Trophoblast cell (in vitro differentiated cells and primary cell): ENCODE measurements around the gene DNAI2.

ENCODE experiments used
- DNase-seq, 2 donors: peaks; one replicate each; pipeline ENCODE4 v3.0.0-alpha.2; 2016
- H2AFZ ChIP-seq: 2 replicates; pipeline ENCODE4 v1.6.1; 2013; ENCODE audit warnings: low read length, moderate library complexity, mild to moderate bottlenecking; ENCODE audit not compliant: insufficient read depth, poor library complexity
- H2AK5ac ChIP-seq: 2 replicates; pipeline ENCODE4 v1.6.1; 2013; ENCODE audit warnings: mild to moderate bottlenecking, low read length
- H2BK120ac ChIP-seq: 2 replicates; pipeline ENCODE4 v1.6.1; 2013; ENCODE audit warnings: low read length, mild to moderate bottlenecking, moderate library complexity; ENCODE audit not compliant: insufficient read depth, poor library complexity
- H2BK12ac ChIP-seq: 2 replicates; pipeline ENCODE4 v1.6.1; 2013; ENCODE audit warnings: mild to moderate bottlenecking, low read length, moderate library complexity
- H2BK5ac ChIP-seq: 2 replicates; pipeline ENCODE4 v1.6.1; 2013; ENCODE audit warnings: low read length, low read depth, moderate library complexity, mild to moderate bottlenecking; ENCODE audit not compliant: poor library complexity
- H3K14ac ChIP-seq: 2 replicates; pipeline ENCODE4 v1.6.1; 2013; ENCODE audit warnings: mild to moderate bottlenecking, low read length
- H3K18ac ChIP-seq: 2 replicates; pipeline ENCODE4 v1.6.1; 2013; ENCODE audit warnings: mild to moderate bottlenecking, low read length
- H3K23ac ChIP-seq: 2 replicates; pipeline ENCODE4 v1.6.1; 2013; ENCODE audit warnings: low read length
- H3K27ac ChIP-seq: 2 replicates; pipeline ENCODE4 v1.5.1; 2013; ENCODE audit warnings: low read depth, mild to moderate bottlenecking, inconsistent platforms, low read length, moderate library complexity
- H3K27me3 ChIP-seq: 2 replicates; pipeline ENCODE4 v1.6.1; 2013; ENCODE audit warnings: inconsistent platforms, mild to moderate bottlenecking, low read length, moderate library complexity; ENCODE audit not compliant: insufficient read depth
- H3K36me3 ChIP-seq, 2 experiments: 1 replicate in 1 of 2; 2 replicates in 1 of 2; pipeline ENCODE4 v1.6.1; 2013; ENCODE audit warnings: low read length in 2 of 2, mild to moderate bottlenecking in 2 of 2, moderate library complexity in 1 of 2; ENCODE audit not compliant: insufficient read depth in 2 of 2, control insufficient read depth in 1 of 2
- H3K4ac ChIP-seq: 2 replicates; pipeline ENCODE4 v1.6.1; 2013; ENCODE audit warnings: low read depth, mild to moderate bottlenecking, low read length, moderate library complexity
- H3K4me1 ChIP-seq, 2 experiments: 1 replicate in 1 of 2; 2 replicates in 1 of 2; pipeline ENCODE4 v1.6.1; 2013; ENCODE audit warnings: low read length in 2 of 2, mild to moderate bottlenecking in 2 of 2, moderate library complexity in 1 of 2; ENCODE audit not compliant: insufficient read depth in 2 of 2, control insufficient read depth in 1 of 2
- H3K4me2 ChIP-seq: 2 replicates; pipeline ENCODE4 v1.6.1; 2013; ENCODE audit warnings: inconsistent platforms, mild to moderate bottlenecking, low read length, moderate library complexity
- H3K4me3 ChIP-seq: 2 replicates; pipeline ENCODE4 v1.5.1; 2013; ENCODE audit warnings: mild to moderate bottlenecking, low read depth, low read length, inconsistent platforms
- H3K79me1 ChIP-seq: one replicate; pipeline ENCODE4 v1.6.1; 2013; ENCODE audit warnings: low read length
- H3K79me2 ChIP-seq: 2 replicates; pipeline ENCODE4 v1.6.1; 2013; ENCODE audit warnings: low read length, mild to moderate bottlenecking; ENCODE audit not compliant: control insufficient read depth, insufficient read depth, poor library complexity
- H3K9ac ChIP-seq: 2 replicates; pipeline ENCODE4 v1.6.1; 2013; ENCODE audit warnings: mild to moderate bottlenecking, low read length
- H3K9me3 ChIP-seq: 2 replicates; pipeline ENCODE4 v1.6.1; 2013; ENCODE audit warnings: low read depth, mild to moderate bottlenecking, control low read depth, inconsistent platforms, low read length; ENCODE audit not compliant: insufficient read depth
- H4K12ac ChIP-seq: 2 replicates; pipeline ENCODE4 v1.6.1; 2013; ENCODE audit warnings: low read depth, mild to moderate bottlenecking, low read length, moderate library complexity
- H4K8ac ChIP-seq: 2 replicates; pipeline ENCODE4 v1.6.1; 2013; ENCODE audit warnings: low read depth, mild to moderate bottlenecking, low read length, moderate library complexity
- H4K91ac ChIP-seq: one replicate; pipeline ENCODE4 v1.6.1; 2013; ENCODE audit warnings: low read depth, mild to moderate bottlenecking, low read length, moderate library complexity
- WGBS: extraction: QIAGEN DNeasy Blood & Tissue Kit; methylation state at CpG from one replicate; pipeline ENCODE4 v1.1.7; 2013; ENCODE audit warnings: missing lambda C conversion rate; ENCODE audit not compliant: insufficient read length, insufficient coverage; ENCODE audit errors: extremely low coverage; 5-methylcytosine and 5-hydroxymethylcytosine counted together

The DNAI2 gene

GRCh38 chr17:74257311-74257710 is 16.7 kb upstream of the DNAI2 start:
- DNase-seq = no peak
- no CpG with 5 or more reads among the region's 10 CpGs for WGBS
- Histone ChIP-seq H2BK5ac (no peak overlapping the region), H3K79me1 (no peaks in the 10 kb centered on the region), H2AK5ac (no peak overlapping the region), H4K12ac (no peak overlapping the region), H4K8ac (no peak overlapping the region), H3K9me3 (no peaks in the 10 kb centered on the region), H2BK120ac (no peak overlapping the region), H3K79me2 (no peaks in the 10 kb centered on the region), H3K14ac (no peak overlapping the region), H3K27me3 (no peaks in the 10 kb centered on the region), H4K91ac (no peak overlapping the region), H3K36me3 (no peaks in the 10 kb centered on the region), H3K9ac (no peak overlapping the region), H3K4me2 (no peak overlapping the region), H3K4ac (no peak overlapping the region), H3K18ac (no peak overlapping the region), H3K4me3 (no peak overlapping the region), H2BK12ac (no peak overlapping the region), H3K4me1 (peaks cover 0 to 2% of the 10 kb centered on the region in 2 experiments), H2AFZ (no peak overlapping the region), H3K23ac (no peak overlapping the region), H3K27ac (no peak overlapping the region)

DNA sequence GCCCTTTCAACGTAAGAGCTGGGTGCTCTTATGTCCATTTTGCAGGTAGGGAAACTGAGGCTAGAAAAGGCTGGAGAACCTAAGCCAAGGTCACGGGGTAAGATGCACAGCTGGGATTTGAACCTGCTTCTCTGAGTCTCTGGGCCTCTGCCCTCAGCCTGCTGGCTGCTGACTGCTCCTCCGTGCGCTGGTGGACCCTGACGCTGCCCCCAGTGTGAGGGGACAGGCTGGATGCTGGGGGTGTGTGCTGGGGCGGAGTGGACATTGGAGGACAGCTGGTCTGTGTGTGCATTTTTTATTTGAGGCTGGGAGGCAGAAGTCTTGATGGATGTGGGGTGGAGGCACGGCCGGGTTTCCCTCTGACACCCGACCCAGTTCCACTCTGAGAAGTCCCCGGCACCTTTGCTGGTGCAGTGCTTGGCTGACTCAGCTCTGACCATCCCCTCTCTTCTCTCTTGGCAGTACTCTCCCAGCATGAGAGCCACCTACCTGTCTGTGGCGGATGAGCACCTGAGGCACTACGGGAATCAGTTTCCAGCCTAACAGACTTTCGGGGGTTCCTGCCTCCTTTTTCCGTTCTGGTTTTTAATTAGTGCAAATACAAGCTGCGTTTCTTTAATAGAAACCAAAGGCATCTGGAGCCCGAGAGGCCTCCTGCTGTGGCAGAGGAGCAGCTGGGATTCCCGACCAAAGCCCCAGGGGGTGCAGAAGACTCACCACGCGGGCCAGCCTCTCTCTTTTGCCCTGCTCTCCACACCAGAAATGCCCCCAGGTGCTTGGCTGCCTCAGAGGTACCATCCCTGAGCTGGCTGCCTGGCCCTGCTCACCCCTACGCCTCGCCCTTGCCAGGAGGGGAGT is 14.1 kb upstream of the DNAI2 start:
- H3K36me3 ChIP-seq = no peaks in the 10 kb centered on the region
- no peak overlapping the region for H3K27ac ChIP-seq
- H3K4me1 ChIP-seq = no peaks in the 10 kb centered on the region
- no peak overlapping the region for H2BK12ac ChIP-seq
- no peak overlapping the region for H2AK5ac ChIP-seq
- no peak overlapping the region for H3K18ac ChIP-seq
- no peaks in the 10 kb centered on the region for H3K79me2 ChIP-seq
- H3K79me1 ChIP-seq = no peaks in the 10 kb centered on the region
- no peak overlapping the region for H2BK5ac ChIP-seq
- no peak overlapping the region for H3K23ac ChIP-seq
- no peak overlapping the region for H4K91ac ChIP-seq
- no peaks in the 10 kb centered on the region for H3K27me3 ChIP-seq
- no peak overlapping the region for H3K4me2 ChIP-seq
- no peak overlapping the region for H4K8ac ChIP-seq
- H3K14ac ChIP-seq = no peak overlapping the region
- H2BK120ac ChIP-seq = no peak overlapping the region
- no CpG with 5 or more reads among the region's 21 CpGs for WGBS
- no peak overlapping the region for H4K12ac ChIP-seq
- no peak for DNase-seq
- no peaks in the 10 kb centered on the region for H3K9me3 ChIP-seq
- no peak overlapping the region for H3K4ac ChIP-seq
- H3K9ac ChIP-seq = no peak overlapping the region
- H2AFZ ChIP-seq = no peak overlapping the region
- no peak overlapping the region for H3K4me3 ChIP-seq

DNA sequence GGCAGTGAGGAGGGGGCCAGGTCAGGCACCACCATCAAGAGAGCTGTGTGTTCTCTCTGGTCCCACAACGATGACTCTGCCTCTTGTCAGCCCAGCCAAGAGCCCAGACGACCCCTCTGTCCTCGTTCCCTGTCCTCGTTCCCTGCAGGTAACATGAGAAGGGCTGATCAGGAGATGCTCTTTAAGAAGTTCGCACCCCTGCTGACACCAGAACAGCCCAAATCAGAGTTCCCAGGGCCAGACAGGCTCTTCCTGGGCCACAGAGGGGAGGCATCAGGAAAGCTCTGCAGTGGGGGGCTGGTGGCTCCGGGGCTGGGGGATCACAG is 13.5 kb upstream of the DNAI2 start:
- H2AFZ ChIP-seq = no peak overlapping the region
- no peak overlapping the region for H2BK120ac ChIP-seq
- H4K12ac ChIP-seq = no peak overlapping the region
- no peaks in the 10 kb centered on the region for H3K9me3 ChIP-seq
- DNase-seq = no peak
- no peak overlapping the region for H2BK12ac ChIP-seq
- H4K8ac ChIP-seq = no peak overlapping the region
- no peak overlapping the region for H2BK5ac ChIP-seq
- H3K9ac ChIP-seq = no peak overlapping the region
- no peak overlapping the region for H3K14ac ChIP-seq
- H3K18ac ChIP-seq = no peak overlapping the region
- H3K4me1 ChIP-seq = no peaks in the 10 kb centered on the region
- no peak overlapping the region for H3K27ac ChIP-seq
- H4K91ac ChIP-seq = no peak overlapping the region
- no peaks in the 10 kb centered on the region for H3K79me2 ChIP-seq
- no peak overlapping the region for H3K23ac ChIP-seq
- no peaks in the 10 kb centered on the region for H3K79me1 ChIP-seq
- no CpG with 5 or more reads among the region's 6 CpGs for whole genome bisulfite sequencing
- H2AK5ac ChIP-seq = no peak overlapping the region
- H3K36me3 ChIP-seq = no peaks in the 10 kb centered on the region
- H3K4ac ChIP-seq = no peak overlapping the region
- H3K27me3 ChIP-seq = no peaks in the 10 kb centered on the region
- H3K4me2 ChIP-seq = no peak overlapping the region
- H3K4me3 ChIP-seq = no peak overlapping the region

GRCh38 chr17:74262601-74263000 is 11.4 kb upstream of the DNAI2 start:
- H2AK5ac ChIP-seq = no peak overlapping the region
- no peaks in the 10 kb centered on the region for H3K4me1 ChIP-seq
- H2AFZ ChIP-seq = no peak overlapping the region
- no peaks in the 10 kb centered on the region for H3K36me3 ChIP-seq
- no peak overlapping the region for H2BK12ac ChIP-seq
- no peak overlapping the region for H3K23ac ChIP-seq
- no peak overlapping the region for H4K8ac ChIP-seq
- H3K14ac ChIP-seq = no peak overlapping the region
- H3K27me3 ChIP-seq = no peaks in the 10 kb centered on the region
- no peaks in the 10 kb centered on the region for H3K79me2 ChIP-seq
- H3K9ac ChIP-seq = no peak overlapping the region
- no peak overlapping the region for H3K4me2 ChIP-seq
- H3K18ac ChIP-seq = no peak overlapping the region
- H2BK5ac ChIP-seq = no peak overlapping the region
- no peak for DNase-seq
- no peaks in the 10 kb centered on the region for H3K79me1 ChIP-seq
- no peak overlapping the region for H3K27ac ChIP-seq
- no peaks in the 10 kb centered on the region for H3K9me3 ChIP-seq
- no peak overlapping the region for H2BK120ac ChIP-seq
- WGBS = no CpG with 5 or more reads among the region's 7 CpGs
- H3K4me3 ChIP-seq = no peak overlapping the region
- H4K91ac ChIP-seq = no peak overlapping the region
- H3K4ac ChIP-seq = no peak overlapping the region
- H4K12ac ChIP-seq = no peak overlapping the region
